Caco-2 (cell line): ENCODE measurements around the gene OR9Q1. TPM values are rescaled to one million over a fixed set of nuclear protein-coding genes. Genes with fewer than 3 reads are reported as not detected.

ENCODE experiments used
- BruUV-seq: library from RNA; stranded (reverse); fragments of 400-500 nt; replicated peaks from 2 replicates; lab custom pipeline; 2021; lab: Mats Ljungman, UMichigan
- CTCF ChIA-PET: fragments of 300-600 bp; sonication (Branson Sonifier 250); formaldehyde crosslinking; loops from one replicate; lab custom pipeline; 2022; ENCODE audit warnings: antibody characterized with exemption; lab: Charles Lee
- POLR2A ChIA-PET: fragments of 300-600 bp; sonication (Branson Sonifier 250); formaldehyde crosslinking; loops from one replicate; lab custom pipeline; 2022; ENCODE audit warnings: antibody characterized with exemption; lab: Charles Lee
- DNase-seq, 2 experiments: peaks; one replicate each; pipeline versions ENCODE4 v3.0.0 to v3.0.0-alpha.2; 2020 to 2022
- H3K27me3 ChIP-seq: replicated peaks from 2 replicates; pipeline ENCODE4 v1.6.0; 2011; ENCODE audit warnings: low read length; ENCODE audit not compliant: control insufficient read depth, insufficient read depth
- H3K36me3 ChIP-seq: 2 replicates; pipeline ENCODE4 v1.5.1; 2011; ENCODE audit warnings: low read length; ENCODE audit not compliant: control insufficient read depth, insufficient read depth
- H3K4me1 ChIP-seq: fragments of 250-450 bp; sonication (Bioruptor Pico); 2 replicates; pipeline ENCODE4 v1.5.1; 2020; ENCODE audit warnings: mild to moderate bottlenecking
- H3K4me3 ChIP-seq: 2 replicates; pipeline ENCODE4 v1.5.1; 2011; ENCODE audit warnings: low read depth, mild to moderate bottlenecking, control low read depth, low read length
- H3K9me3 ChIP-seq: fragments of 250-450 bp; sonication (Bioruptor Pico); 2 replicates; pipeline ENCODE4 v1.5.1; 2020; ENCODE audit warnings: mild to moderate bottlenecking, moderate library complexity
- H3K27ac Mint-ChIP-seq: one replicate; pipeline ENCODE4 v1.8.0; 2022; ENCODE audit warnings: mixed read lengths; ENCODE audit not compliant: unreplicated experiment
- H3K27me3 Mint-ChIP-seq: one replicate; pipeline ENCODE4 v1.8.0; 2022; ENCODE audit warnings: mixed read lengths; ENCODE audit not compliant: insufficient read depth, unreplicated experiment
- H3K36me3 Mint-ChIP-seq: one replicate; pipeline ENCODE4 v1.8.0; 2022; ENCODE audit warnings: mild to moderate bottlenecking, mixed read lengths; ENCODE audit not compliant: insufficient read depth, unreplicated experiment
- H3K4me1 Mint-ChIP-seq: one replicate; pipeline ENCODE4 v1.8.0; 2022; ENCODE audit warnings: low read depth, mixed read lengths; ENCODE audit not compliant: unreplicated experiment
- H3K4me3 Mint-ChIP-seq: one replicate; pipeline ENCODE4 v1.8.0; 2022; ENCODE audit warnings: mild to moderate bottlenecking, moderate library complexity, mixed read lengths; ENCODE audit not compliant: unreplicated experiment
- H3K9me3 Mint-ChIP-seq: one replicate; pipeline ENCODE4 v1.8.0; 2022; ENCODE audit warnings: mixed read lengths; ENCODE audit not compliant: unreplicated experiment
- CTCF ChIP-seq, 2 experiments: fragments of 200-600 bp in 1 of 2; IDR thresholded peaks; 1 replicate in 1 of 2; 2 replicates in 1 of 2; pipeline versions ENCODE4 v1.5.1 to v1.8.0; 2011 to 2022; ENCODE audit warnings: antibody characterized with exemption in 1 of 2, control low read depth in 1 of 2, inconsistent platforms in 1 of 2, low read depth in 1 of 2, low read length in 1 of 2, mild to moderate bottlenecking in 1 of 2, moderate library complexity in 1 of 2; ENCODE audit not compliant: insufficient read depth in 1 of 2, severe bottlenecking in 1 of 2, unreplicated experiment in 1 of 2
- intact Hi-C: fragments of 100-400 bp; cut with micrococcal nuclease; formaldehyde crosslinking; loops from one replicate; pipeline ENCODE4 v1.10.0; 2022; ENCODE audit not compliant: unreplicated experiment
- total RNA-seq: library from RNA; stranded (reverse); gene quantifications from 2 replicates; pipeline ENCODE4 v1.2.3, GENCODE V29; 2022

OR9Q1 gene
- total RNA-seq, 1 experiment from 2014 or later: not detected

GRCh38 chr11:58034471-58034870 is 10.8 kb downstream of the OR9Q1 start:
- Histone ChIP-seq H3K36me3 (no peaks in the 10 kb centered on the region), H3K4me3 (no peak overlapping the region), H3K9me3 (no peaks in the 10 kb centered on the region), H3K4me1 (no peaks in the 10 kb centered on the region), H3K27me3 (no peaks in the 10 kb centered on the region; the same call in 1 of the 2 replicates)
- ChIA-PET POLR2A (no interaction called here), CTCF (no interaction called here)
- TF ChIP-seq CTCF (IDR thresholded peaks at IDR 0.05; ENCODE audit: insufficient read depth in 1 of 2, low read depth in 1 of 2, low read length in 1 of 2, severe bottlenecking in 1 of 2, unreplicated experiment in 1 of 2): no peak
- H3K27ac Mint-ChIP-seq: no peak overlapping the region
- intact Hi-C loops: no loop called here
- peaks cover 3% of the 10 kb centered on the region for H3K27me3 Mint-ChIP-seq
- DNase-seq: no peak
- BruUV-seq: no TSS peak
- peaks cover 9% of the 10 kb centered on the region for H3K9me3 Mint-ChIP-seq
- no peaks in the 10 kb centered on the region for H3K36me3 Mint-ChIP-seq
- no peak overlapping the region for H3K4me3 Mint-ChIP-seq
- no peaks in the 10 kb centered on the region for H3K4me1 Mint-ChIP-seq

DNA sequence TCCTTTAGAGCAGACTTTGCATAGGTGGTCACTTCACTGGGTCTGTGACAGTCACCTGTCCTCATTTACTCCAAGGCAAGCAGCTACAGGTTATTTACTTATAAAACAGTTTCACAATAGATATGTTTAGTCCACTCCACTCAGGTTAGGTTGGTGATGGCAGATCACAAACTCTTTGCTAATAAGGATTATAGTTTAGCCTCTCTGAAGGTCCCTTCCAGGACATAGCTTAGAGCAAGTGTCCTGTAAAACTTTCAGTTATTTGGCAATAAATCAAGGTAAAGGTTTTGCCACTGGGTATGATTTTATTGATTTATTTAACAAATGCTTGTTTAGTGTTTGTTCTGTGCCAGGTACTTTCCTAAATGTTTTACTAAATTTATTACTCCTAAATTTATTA is 15.9 kb downstream of the OR9Q1 start:
- no peaks in the 10 kb centered on the region for H3K4me1 Mint-ChIP-seq
- no peaks in the 10 kb centered on the region; the same call in 1 of the 2 replicates for H3K9me3 ChIP-seq
- peaks cover 3% of the 10 kb centered on the region for H3K27me3 Mint-ChIP-seq
- H3K27ac Mint-ChIP-seq: no peak overlapping the region
- no peak overlapping the region for H3K4me3 ChIP-seq
- no peak for TF ChIP-seq CTCF (IDR thresholded peaks at IDR 0.05; ENCODE audit: insufficient read depth in 1 of 2, low read depth in 1 of 2, low read length in 1 of 2, severe bottlenecking in 1 of 2, unreplicated experiment in 1 of 2)
- BruUV-seq: no TSS peak
- H3K27me3 ChIP-seq: no peaks in the 10 kb centered on the region
- intact Hi-C loops: no loop called here
- ChIA-PET POLR2A (no interaction called here), CTCF (no interaction called here)
- H3K9me3 Mint-ChIP-seq: peaks cover 11% of the 10 kb centered on the region
- H3K36me3 ChIP-seq: no peaks in the 10 kb centered on the region
- H3K4me1 ChIP-seq: no peaks in the 10 kb centered on the region
- H3K4me3 Mint-ChIP-seq: no peak overlapping the region
- no peaks in the 10 kb centered on the region for H3K36me3 Mint-ChIP-seq
- no peak for DNase-seq

GRCh38 chr11:58043379-58043778 is 19.7 kb downstream of the OR9Q1 start:
- Histone ChIP-seq H3K9me3 (no peaks in the 10 kb centered on the region; the same call in 1 of the 2 replicates), H3K4me3 (no peak overlapping the region), H3K4me1 (peaks cover 11% of the 10 kb centered on the region), H3K36me3 (no peaks in the 10 kb centered on the region), H3K27me3 (no peaks in the 10 kb centered on the region)
- intact Hi-C loops: no loop called here
- no peak for TF ChIP-seq CTCF (IDR thresholded peaks at IDR 0.05; ENCODE audit: insufficient read depth in 1 of 2, low read depth in 1 of 2, low read length in 1 of 2, severe bottlenecking in 1 of 2, unreplicated experiment in 1 of 2)
- H3K4me3 Mint-ChIP-seq: no peak overlapping the region
- ChIA-PET CTCF (no interaction called here), POLR2A (no interaction called here)
- H3K4me1 Mint-ChIP-seq: peaks cover 8% of the 10 kb centered on the region
- DNase-seq: no peak
- peaks cover 9% of the 10 kb centered on the region for H3K9me3 Mint-ChIP-seq
- no peak overlapping the region for H3K27ac Mint-ChIP-seq
- H3K36me3 Mint-ChIP-seq: no peaks in the 10 kb centered on the region
- no TSS peak for BruUV-seq
- no peaks in the 10 kb centered on the region for H3K27me3 Mint-ChIP-seq
